Measurements from ENCODE around the gene CHRM5. TPM values are rescaled to one million over a fixed set of nuclear protein-coding genes. Genes with fewer than 3 reads are reported as not detected.

The CHRM5 gene
- total and polyA plus RNA-seq, 2 of the 8 experiments (the other 6 are each of a cell fraction or from before 2014, with no cell fraction given), result not detected

GRCh38 chr15:33988384-33988783 lies 20.1 kb downstream of the CHRM5 start:
- no peak overlapping the region for H3K56ac ChIP-seq (replicated peaks; ENCODE audit: insufficient read length, low read depth, low read length)
- H3K4me3 ChIP-seq (ENCODE audit: extremely low read depth in 1 of 4, insufficient read depth in 2 of 4, low read depth in 3 of 4, low read length in 4 of 4), result no peak overlapping the region
- no peak for TF ChIP-seq JUN (IDR thresholded peaks at IDR 0.05; ENCODE audit: low read depth, low read length)
- TF ChIP-seq CTCF (IDR thresholded peaks at IDR 0.05; ENCODE audit: control extremely low read depth in 1 of 3, insufficient read depth in 1 of 3, low read depth in 1 of 3, low read length in 3 of 3), result no peak
- DNase-seq (ENCODE audit: low read depth in 1 of 2, low spot score in 2 of 2), result no peak
- H3K79me1 ChIP-seq (ENCODE audit: low read depth, low read length), result no peaks in the 10 kb centered on the region
- CTCF ChIA-PET (ENCODE audit: partially characterized antibody), result interaction anchor here (1.2 kb wide), 1 partner anchor 16 kb away, joined by 3 read pairs; no protein-coding TSS in a partner anchor
- WGBS, 2 experiments (ENCODE audit: extremely low coverage in 1 of 2, insufficient coverage in 1 of 2, insufficient read length in 1 of 2, insufficient replicate concordance in 2 of 2, low coverage in 1 of 2, low lambda C conversion rate in 2 of 2, missing lambda C conversion rate in 1 of 2), result 93% methylated on average over 4 of the region's 4 CpGs; no CpG with 5 or more reads in 1 of the 2 experiments
- H3K18ac ChIP-seq (ENCODE audit: extremely low read depth, low read length), result no peak overlapping the region
- H3K9me3 ChIP-seq (ENCODE audit: insufficient read depth in 2 of 2, low read depth in 1 of 2, low read length in 1 of 2), result no peaks in the 10 kb centered on the region
- H2AFZ ChIP-seq (ENCODE audit: low read length), result no peak overlapping the region
- H3K14ac ChIP-seq (ENCODE audit: insufficient read length), result no peak overlapping the region
- H2AK5ac ChIP-seq (ENCODE audit: low read depth, low read length), result no peak overlapping the region
- no peak overlapping the region for H3K23ac ChIP-seq (ENCODE audit: insufficient read length)
- no peak overlapping the region for H4K91ac ChIP-seq (replicated peaks; ENCODE audit: insufficient read length, low read length)
- no peak overlapping the region for H3K4ac ChIP-seq (replicated peaks; ENCODE audit: insufficient read length, low read depth, low read length)
- H3K27me3 ChIP-seq (replicated peaks in 1 of 4; ENCODE audit: control insufficient read depth in 3 of 4, extremely low read depth in 1 of 4, insufficient read depth in 3 of 4, low read length in 3 of 4), result no peaks in the 10 kb centered on the region
- no peak overlapping the region for H2BK15ac ChIP-seq (ENCODE audit: low read length)
- no peaks in the 10 kb centered on the region for H4K20me1 ChIP-seq (replicated peaks in 1 of 2; ENCODE audit: control insufficient read depth in 1 of 2, insufficient read depth in 2 of 2, low read length in 2 of 2)
- H3K27ac ChIP-seq (ENCODE audit: low read depth, low read length), result no peak overlapping the region
- no peak overlapping the region for H2BK120ac ChIP-seq (replicated peaks; ENCODE audit: low read depth, low read length)
- no peak overlapping the region for H3K4me2 ChIP-seq (ENCODE audit: insufficient read depth in 1 of 2, low read depth in 2 of 2, low read length in 2 of 2)
- H4K5ac ChIP-seq (ENCODE audit: insufficient read length, low read depth, low read length), result no peak overlapping the region
- POLR2A ChIA-PET (ENCODE audit: partially characterized antibody), result no interaction called here
- no peaks in the 10 kb centered on the region for H3K79me2 ChIP-seq (ENCODE audit: control insufficient read depth in 1 of 2, insufficient read depth in 2 of 2, low read length in 2 of 2)
- H2BK12ac ChIP-seq (ENCODE audit: low read depth, low read length), result no peak overlapping the region
- no peak overlapping the region for H3K9ac ChIP-seq (replicated peaks in 1 of 4; ENCODE audit: extremely low read depth in 1 of 4, low read depth in 3 of 4, low read length in 3 of 4)
- H3K23me2 ChIP-seq (ENCODE audit: low read depth, low read length), result no peaks in the 10 kb centered on the region
- H4K8ac ChIP-seq (ENCODE audit: extremely low read depth, insufficient read depth, low read length), result no peak overlapping the region
- no peaks in the 10 kb centered on the region for H3K36me3 ChIP-seq (ENCODE audit: control insufficient read depth in 2 of 4, insufficient read depth in 4 of 4, low read length in 3 of 4)
- no peak overlapping the region for H2BK5ac ChIP-seq (ENCODE audit: low read depth, low read length)
- H2BK20ac ChIP-seq (ENCODE audit: low read length), result no peak overlapping the region
- no peak for FAIRE-seq
- H3K4me1 ChIP-seq (replicated peaks in 1 of 4; ENCODE audit: control insufficient read depth in 3 of 4, insufficient read depth in 4 of 4, low read length in 3 of 4), result peaks cover 0 to 5% (median 0%) of the 10 kb centered on the region in 4 experiments; a peak in 1 of 7 replicates
